HG03457 (cell line): ENCODE results near the gene OBP2A.

ENCODE experiments used
- ATAC-seq: cut with Tn5 transposase; IDR thresholded peaks from one replicate; pipeline ENCODE4 v1.9.1; 2021; ENCODE audit warnings: moderate number of reproducible peaks; ENCODE audit not compliant: unreplicated experiment

Gene OBP2A

DNA sequence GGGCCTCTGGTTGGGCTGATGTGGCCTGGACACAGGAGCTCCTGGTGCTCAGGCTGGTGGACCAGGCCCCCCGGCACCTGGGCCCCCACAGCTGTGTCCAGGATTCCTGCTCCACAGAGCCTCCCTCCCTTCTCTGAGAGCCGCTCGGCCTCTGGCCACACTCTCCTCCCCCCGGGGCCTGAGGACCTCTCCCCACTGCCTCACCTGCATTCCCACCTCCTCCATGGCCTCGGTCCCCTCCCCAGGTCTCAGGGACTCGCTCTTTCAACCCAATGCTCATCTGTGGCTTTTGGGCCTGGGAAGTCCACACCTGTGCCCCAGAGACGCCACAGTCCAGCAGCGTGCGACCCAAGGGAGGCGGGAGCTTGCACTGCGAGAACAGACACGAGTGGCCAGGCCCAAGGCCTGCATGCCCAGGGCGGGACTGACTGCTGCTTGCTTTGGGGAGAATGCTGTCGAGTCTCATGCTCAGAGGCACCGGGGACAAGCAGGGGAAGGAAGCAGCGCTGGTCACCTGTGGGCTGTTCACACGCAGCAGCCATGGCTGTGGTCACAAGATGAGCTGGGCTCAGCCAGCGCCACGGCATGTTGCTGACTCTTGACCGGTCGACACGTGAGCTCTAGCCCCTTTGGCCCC, 30.2 kb downstream of the OBP2A start:
- no peak for ATAC-seq

DNA sequence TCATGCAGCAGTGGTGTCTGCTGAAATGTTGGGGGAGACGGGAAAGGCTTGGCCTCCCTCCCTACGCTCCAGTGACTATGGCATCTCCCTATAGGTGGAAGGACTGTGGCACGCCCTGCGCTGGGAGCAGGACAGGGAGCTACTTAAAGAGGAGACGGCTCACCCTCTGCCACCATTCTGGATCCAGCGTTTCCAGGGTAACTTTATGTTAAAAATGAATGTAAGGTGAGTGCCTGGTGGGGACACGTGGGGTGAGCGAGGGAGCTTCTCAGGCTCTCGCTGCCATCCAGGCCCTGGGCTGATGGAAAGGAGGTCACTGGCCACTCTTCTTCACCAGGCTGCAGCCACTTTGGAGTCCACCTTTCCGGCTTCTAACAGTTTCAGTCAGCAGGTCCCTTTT, 31.3 kb downstream of the OBP2A start:
- ATAC-seq, result no peak

DNA sequence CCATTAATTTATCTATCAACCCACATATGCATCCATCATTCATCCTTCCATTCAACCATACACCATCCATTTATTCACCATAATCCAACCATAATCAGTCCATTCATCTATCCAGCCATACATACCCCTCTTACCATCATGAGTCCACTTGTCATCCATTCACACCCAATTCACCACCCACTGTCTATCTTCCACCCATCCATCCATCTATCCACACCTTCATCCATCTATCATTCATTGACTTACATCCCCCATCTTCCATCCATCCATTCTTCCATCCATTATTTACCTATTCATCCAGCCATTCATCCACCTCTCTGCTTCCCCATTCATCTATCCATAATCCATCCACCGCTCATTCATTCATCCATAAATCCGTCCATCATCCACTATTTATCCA, 33.4 kb downstream of the OBP2A start:
- ATAC-seq, result no peak

DNA sequence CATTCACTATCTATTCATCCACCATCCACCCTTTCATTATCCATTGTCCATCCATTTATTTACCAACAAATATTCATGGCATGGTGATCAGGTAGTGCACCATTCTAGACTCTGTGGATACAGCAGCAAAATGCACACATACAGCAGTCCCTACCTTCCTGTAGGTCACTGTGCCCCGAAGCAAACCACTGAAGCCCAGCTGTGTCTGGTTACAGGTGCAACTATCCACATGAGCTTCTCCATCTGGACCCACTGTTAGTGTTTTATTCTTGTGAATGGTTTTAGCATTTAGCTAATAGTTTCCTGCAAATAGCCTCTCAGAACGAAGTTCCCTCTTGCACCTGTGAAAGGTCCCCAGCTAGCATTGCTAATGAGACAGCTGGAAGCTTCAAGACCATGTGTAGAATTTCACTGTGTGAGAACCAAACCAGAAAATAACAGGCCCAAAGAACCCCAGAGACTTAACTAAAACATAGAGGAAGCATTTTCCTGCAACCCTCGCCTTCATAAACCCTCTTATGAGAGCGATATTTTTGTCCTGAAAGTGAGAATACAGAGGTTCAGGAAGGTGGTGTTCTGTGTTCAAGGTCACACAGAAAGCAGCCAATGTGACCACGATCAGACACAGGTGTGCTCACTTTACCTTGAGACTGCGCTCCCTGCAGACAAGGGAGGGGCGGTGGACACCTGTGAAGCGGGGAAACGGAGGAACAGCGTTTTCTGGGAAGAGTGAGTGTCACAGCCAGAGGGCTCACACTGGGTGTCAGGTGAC, 34.1 kb downstream of the OBP2A start:
- ATAC-seq, result no peak

DNA sequence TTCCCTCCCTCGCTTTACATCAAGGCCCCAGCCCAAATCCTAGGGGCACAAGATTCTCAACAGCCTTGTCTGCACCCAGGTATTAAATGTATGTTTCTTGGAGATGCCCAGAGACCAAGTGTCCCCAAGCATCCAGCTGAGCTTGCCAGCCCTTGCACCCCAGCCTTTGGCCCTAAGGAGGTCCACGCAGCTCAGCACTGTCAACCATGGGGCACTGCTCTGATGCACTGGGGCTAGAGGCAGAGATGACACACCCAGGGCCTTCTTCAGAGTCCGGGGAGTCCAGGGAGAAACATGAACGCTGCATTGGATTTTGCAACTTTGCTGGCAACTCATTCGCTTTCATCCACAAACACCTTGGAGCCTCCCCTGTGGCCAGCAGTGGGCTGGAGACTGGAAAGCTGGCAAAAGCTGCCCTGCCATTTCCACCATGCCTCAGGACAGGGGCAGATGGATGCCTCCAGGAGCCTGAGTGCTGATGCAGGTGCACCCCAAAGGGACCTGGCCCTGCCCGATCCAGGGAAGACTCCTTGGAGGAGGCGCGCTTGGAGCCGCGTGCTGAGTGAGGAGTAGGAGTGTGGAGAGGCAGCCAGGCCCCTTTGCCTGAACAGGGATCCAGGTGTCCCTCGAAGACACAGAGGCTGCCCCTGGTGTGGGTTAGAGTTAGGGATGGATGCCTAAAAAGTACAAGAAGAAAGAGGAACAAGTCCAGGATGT, 34.9 kb downstream of the OBP2A start:
- no peak for ATAC-seq

DNA sequence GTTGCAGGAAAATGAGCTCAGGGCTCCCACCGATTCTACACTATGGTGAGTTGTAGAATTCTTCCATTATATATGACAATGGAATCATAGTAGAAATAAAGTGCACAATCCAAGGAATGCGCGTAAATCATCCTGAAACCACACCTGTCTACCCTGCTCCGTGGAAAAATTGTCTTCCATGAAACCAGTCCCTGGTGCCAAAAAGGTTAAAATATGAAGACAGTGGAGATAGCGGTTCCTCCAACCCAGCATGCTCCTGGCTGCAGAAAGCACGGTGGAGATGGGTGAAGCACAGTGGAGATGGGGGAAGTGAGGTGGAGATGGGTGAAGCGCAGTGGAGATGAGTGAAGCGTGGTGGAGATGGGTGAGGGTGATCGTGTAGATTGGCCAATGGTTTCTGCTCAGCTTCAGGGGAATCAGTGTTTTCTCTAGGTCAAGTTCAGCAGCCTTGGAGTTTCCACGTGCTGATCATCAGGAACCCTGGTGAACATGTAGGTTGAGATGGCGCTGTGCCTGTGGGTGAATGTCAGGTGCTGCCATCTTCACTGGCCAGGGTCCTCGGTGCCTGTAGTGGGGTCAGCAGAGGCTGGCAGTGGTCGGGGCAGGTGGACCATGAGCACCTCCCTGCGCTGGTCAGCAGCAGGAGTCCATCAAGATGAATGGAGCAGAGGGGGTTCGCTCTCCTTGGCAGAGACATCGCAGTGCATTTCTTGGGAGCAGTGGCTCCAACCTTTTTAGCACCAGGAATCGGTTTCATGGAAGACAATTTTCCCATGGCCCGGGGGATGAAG, 35.9 kb downstream of the OBP2A start:
- no peak for ATAC-seq

DNA sequence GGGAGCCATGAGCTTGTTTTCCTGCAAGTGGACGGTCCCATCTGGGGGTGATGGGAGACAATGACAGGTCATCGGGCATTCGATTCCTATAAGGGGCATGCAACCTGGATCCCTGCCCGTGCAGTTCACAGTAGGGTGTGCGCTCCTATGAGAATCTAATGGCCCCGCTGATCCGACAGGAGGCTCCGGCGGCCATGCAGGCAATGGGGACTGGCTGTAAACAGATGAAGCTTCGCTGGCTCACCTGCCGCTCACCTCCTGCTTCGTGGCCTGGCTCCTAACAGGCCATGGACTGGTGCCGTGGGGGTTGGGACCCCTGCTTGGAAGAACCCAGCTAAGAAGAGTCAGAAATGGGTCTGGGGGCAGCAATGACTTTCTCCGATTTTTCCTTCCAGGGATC, 36.6 kb downstream of the OBP2A start:
- no peak for ATAC-seq

DNA sequence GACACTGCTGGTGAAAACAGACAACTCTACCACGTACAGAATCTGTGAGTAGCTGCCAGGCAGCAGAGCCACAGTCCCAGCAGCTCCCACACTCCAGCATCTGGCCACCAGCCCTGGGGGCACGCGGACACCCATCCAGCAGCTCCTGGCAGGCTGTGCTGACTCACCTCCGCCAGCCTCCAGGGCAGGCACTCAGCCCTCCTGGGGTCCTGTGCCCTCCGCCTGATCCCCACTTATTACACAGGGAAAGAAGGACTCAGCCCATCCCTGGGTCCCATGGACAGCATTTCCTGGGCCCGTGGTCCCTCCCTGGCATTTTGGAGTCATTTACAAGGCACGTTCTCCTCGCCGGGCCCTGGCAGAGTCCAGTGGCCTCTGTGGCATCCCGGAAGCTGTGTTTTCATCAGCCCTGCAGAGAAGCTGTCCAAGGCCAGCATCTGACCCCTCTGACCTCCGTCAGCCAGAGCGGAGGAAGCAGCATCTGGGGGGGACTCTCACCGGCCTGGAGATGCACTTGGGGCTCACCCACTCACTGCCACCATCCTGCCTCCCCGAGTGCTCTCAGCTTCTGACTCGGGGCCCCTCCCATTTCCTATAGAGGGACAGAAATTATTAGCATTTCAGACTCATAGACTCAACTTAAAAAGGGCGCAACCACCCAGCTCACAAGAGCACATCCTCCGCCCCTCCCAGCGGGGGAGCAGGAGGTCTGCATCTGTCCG, 37.2 kb downstream of the OBP2A start:
- no peak for ATAC-seq

DNA sequence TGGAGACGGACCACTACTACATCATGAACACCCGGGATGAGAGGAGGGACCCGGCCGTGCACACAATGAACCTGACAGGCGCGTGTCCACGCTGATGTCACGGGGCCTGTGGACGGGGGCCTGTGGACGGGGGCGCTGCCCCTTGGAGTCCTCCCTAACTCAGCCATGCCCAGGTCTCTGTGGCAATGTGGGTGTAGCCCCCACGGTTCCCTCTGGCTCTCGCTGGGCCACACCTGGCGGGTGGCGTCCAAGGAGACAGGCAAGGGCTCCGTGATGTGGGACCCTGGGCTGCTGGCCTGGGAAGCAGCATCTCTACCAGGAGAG, 37.7 kb downstream of the OBP2A start:
- ATAC-seq, result no peak

DNA sequence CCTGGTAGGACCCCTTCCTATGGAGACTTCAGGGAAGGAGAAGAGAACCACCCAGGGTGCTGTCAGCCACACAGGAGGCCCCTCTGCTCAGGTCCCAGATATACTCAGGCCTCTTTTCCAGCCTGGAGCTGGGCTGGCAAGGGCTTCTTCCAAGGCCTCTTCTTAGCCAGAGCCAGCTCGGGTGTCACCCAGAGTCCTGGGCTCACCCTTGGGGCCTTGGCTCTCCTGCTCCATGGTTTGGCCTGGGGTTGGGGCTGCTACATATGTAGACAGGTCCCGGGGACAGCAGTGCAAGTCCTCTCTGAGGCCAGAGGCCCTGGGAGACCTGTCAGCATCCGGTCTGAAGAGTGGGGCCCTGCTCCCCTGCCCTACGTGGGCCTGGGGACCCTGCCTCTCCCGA, 38.4 kb downstream of the OBP2A start:
- no peak for ATAC-seq

DNA sequence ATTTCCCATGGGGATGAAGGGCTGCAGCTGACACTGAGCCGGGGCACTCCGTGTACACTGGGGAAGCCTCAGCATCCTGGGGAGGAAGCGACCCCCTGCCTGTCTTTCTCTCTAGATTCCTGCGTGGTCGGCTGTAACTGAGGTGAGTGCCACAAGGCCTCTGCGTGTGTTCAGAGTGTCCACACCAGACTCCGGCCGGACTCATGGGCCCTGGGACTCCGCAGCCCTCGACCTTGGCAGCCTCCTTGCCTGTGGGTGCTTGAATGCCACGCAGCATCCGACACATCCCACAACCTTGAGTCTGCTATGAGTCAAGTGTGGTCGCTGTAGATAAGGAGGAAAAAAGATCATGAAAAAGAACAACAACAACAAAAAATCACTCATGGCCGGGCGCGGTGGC, 39.0 kb downstream of the OBP2A start:
- no peak for ATAC-seq

DNA sequence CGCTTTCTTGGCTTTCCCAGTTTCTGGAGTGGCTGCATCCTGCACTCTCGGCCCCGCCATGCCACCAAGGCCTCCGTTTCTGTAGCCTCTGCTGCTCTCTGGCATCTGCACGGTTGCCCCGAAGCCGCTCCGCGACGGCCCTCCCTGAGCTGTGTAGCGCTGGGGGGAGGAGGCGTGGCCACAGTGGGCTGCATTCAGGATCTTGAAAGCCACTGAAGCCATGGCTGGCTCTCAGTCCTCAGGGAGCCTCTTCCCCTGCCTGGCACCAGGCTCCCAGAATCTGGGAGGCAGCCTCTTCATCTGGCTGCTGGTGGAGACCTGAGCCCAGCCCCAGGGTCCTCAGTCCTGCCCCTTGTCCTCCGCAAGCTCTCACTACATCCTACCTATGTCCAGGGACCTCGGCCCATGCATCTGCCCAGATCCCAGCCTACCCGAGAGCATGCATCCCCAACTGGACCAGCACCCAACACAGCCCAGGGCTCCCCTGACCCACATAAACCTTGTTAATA, 40.7 kb downstream of the OBP2A start:
- no peak for ATAC-seq

DNA sequence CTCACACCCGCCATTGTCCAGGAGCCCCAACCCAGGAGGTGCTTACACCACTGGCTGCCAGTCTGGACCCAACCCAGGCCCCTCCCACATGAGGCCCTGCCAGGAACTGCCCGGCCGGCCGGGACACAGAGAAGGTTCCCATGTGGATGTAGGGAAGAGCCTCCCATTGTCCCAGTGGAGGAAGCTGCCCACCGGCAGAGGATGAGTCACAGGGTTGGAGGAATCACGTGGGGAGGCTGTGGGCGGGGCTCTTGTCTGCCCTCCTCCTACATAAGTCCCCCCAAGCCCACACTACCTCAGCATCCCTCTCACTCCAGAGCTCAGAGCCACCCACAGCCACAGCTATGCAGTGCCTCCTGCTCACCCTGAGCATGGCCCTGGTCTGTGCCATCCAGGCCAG, 41.7 kb downstream of the OBP2A start:
- ATAC-seq, result no peak

DNA sequence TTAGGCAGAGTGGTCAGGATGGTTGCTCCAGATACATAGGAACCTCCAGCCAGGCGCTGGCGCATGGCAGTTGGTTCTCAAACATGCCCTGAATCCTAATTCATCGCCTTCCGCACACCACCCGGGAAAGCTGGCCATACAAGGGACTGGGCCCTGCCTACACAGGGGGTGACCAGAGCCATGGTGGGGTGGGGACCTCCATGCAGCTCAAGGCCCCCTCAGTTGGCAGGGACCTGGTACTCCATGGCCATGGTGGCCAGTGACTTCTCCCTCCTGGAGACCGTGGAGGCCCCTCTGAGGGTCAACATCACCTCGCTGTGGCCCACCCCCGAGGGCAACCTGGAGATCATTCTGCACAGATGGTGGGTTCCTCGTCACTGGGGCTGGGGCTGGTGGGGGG, 42.4 kb downstream of the OBP2A start:
- ATAC-seq, result no peak

DNA sequence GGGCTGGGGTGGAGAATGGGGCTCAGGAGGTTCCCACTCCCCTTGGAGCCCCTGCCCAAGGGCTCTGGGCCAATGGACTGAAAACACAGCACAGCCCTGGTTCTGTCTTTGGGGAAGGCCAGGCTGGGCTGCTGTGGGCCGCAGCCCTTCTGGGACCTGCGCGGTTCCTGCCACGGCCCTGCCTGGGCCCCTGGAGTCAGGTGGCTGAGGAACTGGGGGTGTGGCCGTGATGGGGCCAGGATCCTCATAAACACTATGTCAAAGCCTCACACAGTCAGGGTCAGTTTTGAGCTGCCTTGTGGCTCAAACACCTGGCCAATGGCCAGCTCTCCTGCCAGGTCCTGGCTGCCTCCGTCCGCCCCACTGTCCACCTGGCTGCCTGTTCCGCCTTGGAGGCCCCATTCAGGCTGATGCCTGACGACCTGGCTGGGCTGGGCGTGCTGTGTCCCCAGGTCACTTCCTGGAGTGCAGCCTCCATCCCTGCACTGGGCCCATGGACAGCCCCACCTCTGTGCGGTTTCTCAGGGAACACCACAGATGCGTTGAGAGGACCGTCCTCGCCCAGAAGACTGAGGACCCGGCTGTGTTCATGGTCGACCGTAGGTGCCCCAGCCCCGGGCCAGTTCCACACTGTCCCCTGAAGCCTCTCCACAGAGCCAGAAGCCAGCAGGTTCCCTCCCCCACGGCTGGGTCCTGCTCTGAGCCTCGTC, 43.1 kb downstream of the OBP2A start:
- no peak for ATAC-seq

DNA sequence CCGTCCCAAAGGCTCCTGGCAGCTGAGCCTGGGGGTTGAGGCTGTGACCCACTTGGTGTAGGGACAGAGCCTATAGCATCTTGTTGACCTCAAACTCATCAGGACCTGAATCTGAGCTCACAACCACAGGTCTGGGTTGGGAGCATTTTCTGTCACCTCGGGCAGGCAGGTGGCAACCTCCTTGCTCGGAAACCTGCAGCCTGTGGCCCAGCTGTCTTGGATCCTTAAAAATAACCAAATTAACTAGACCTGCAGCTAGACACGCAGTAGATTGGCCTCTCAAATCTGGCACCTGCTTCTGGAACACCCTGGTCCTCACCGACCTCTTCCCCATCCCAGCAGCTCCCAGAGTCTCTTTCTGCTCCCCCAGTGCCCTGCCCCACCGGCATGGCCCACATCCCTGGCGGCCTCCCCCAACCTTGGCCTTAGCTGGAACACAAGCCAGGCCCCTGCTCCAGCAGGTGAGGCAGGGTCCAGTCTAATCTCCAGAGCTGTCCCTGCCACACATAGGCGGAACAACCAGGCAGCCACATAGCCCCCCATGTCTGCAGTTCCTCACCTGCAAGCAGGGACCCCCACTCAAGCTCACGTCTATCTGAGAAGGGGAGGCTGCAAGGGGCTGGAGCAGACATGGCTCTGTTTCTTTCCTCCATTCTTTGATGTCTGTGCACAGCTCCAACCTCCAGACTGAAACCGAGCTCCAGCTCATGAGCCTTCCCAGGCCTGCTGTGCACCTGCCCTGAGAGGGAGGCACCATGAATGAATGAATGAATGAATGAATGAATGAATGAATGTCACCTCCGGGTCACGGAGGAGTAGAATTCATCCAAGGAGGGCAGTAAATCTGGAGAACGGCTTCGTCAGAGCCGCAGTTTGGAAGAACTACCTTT, 43.9 kb downstream of the OBP2A start:
- ATAC-seq, result no peak

DNA sequence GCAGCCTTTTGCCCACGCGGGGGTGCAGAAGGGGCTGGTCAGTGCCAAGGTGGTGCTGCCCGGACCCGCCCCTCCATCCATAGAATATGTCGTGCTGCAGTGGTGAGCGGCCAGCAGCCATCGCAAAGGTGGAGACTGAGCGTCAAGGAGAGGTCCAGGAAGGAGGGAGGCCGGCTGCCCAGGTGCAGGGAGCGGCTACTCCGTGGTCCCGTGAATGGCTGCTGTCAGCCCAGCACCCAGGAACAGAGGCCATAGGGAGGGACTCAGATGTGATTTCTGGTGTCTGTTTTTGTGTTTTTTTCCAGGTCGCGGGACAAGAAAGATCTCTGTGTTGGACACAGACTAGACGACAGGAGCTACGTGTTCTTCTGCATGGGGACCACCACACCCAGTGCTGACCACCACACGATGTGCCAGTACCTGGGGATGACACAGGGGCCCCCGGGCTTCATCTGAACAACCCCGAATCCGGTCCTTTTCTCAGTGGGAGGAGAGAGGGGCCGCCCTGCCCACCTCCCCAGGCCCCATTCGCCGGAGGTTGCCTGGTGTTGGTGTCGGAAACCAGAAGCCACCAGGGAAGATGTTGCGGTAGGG, 44.7 kb downstream of the OBP2A start:
- ATAC-seq, result no peak

DNA sequence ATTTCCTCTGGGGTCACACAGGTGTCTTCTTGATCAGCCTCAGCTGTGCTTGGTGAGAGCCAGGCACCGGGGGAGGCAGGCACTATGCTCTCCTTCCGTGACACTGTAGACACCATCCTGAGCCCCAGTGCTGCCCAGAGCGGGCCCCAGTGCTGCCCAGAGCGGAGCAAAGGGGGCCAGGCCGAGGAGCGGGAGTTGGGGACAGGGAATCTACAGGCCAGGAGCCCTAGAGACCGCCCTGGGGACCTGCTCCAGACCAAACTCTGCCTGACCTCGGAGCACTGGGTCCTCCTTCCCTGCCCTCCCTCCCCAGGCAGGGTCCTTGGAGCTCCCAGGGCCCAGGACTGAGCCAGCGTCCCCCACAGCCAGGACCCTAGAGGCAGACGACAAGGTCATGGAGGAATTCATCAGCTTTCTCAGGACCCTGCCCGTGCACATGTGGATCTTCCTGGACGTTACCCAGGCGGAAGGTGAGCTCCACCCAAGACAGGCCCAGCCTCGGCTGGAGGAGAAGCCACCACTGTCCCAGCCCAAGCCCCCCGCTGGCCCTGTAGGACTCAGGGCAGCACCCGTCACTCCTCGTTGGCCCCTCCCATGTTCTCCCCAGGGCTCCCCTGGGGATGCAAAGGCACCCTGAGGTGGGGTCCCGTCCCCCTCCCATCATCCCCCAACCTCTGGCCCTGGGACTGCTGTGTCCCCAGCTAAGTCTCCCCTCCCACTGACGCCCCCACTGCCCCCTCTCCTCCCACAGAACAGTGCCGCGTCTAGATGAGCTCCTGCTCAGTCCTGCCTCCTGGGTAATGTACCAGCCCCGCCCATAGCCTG, 45.8 kb downstream of the OBP2A start:
- ATAC-seq, result no peak
